GM11168 (cell line): ENCODE results near the gene ENDOG.
"Not testable (repeated sequence)": the region's sequence is repeated elsewhere in the genome, so short reads cannot be mapped to it uniquely, and the experiment has no call there.

Source experiments
- in situ Hi-C: fragments of 300-500 bp; cut with MboI; formaldehyde crosslinking; loops from one replicate; pipeline ENCODE4 v1.12.0; 2022; ENCODE audit warnings: low sequenced_read_pairs; ENCODE audit not compliant: unreplicated experiment

The ENDOG gene

DNA sequence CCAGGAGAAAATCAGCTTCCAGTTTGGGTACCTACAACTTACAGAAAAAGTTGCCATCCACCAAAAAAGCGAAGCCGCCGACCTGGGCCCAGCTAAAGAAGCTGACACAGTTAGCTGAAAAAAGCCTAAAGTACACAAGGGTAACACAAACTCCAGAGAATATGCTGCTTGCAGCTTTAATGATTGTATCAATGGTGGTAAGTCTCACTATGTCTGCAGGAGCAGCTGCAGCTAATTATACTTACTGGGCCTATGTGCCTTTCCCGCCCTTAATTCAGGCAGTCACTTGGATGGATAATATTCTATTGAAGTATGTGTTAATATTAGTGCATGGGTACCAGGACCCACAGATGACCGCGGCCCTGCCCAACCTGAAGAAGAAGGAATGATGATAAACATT is 36.2 kb downstream of the ENDOG start:
- in situ Hi-C loops: not testable (repeated sequence)

DNA sequence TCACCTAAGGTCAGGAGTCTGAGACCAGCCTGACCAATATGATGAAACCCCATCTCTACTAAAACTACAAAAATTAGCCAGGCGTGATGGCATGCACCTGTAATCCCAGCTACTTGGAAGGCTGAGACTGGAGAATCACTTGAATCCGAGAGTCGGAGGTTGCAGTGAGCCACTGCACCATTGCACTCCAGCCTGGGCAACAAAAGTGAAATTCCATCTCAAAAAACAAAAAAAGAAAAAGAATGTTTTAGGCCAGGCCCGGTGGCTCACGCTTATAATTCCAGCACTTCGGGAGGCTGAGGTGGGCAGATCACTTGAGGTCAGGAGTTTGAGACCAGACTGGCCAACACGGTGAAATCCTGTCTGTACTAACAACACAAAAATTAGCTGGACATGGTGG is 40.2 kb downstream of the ENDOG start:
- in situ Hi-C loops: not testable (repeated sequence)

DNA sequence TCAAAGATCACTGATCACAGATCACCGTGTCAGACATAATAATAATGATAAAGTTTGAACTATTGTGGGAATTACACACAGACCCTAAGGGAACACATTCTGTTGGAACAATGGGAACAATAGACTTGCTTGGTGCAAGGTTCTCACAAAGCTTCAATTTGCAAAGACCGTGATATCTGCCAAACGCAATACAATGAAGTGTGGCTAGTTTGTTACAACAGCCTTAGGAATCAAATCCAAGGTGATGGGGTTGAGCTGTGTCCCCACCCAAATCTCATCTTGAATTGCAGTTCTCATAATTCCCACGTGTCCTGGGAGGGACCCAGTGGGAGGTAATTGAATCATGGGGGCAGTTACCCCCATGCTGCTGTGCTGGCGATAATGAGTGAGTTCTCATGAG is 42.6 kb downstream of the ENDOG start:
- in situ Hi-C loops: no loop called here

- in situ Hi-C loops: no loop called here
Observed at GRCh38 chr9:128861501-128861900, 43.2 kb downstream of the ENDOG start.

- in situ Hi-C loops: no loop called here
Observed at GRCh38 chr9:128862401-128862851, 44.1 kb downstream of the ENDOG start.

GRCh38 chr9:128863647-128864046 is 45.3 kb downstream of the ENDOG start:
- in situ Hi-C loops: no loop called here

GRCh38 chr9:128870128-128870940 is 52.0 kb downstream of the ENDOG start:
- in situ Hi-C loops: no loop called here

- in situ Hi-C loops: not testable (repeated sequence)
Observed at GRCh38 chr9:128870941-128871265, 52.6 kb downstream of the ENDOG start.
